Ishikawa (cell line): ENCODE results near the gene ECE2.

Experiments used
- CEBPB ChIP-seq: IDR thresholded peaks from 2 replicates; pipeline ENCODE4 v1.6.1; 2012
- CREB1 ChIP-seq: IDR thresholded peaks from 2 replicates; pipeline ENCODE4 v1.6.1; 2012; ENCODE audit warnings: low read depth
- EGR1 ChIP-seq: IDR thresholded peaks from 2 replicates; pipeline ENCODE4 v1.6.1; 2012
- EP300 ChIP-seq: IDR thresholded peaks from 2 replicates; pipeline ENCODE4 v1.6.1; 2012; ENCODE audit warnings: borderline replicate concordance
- FOXM1 ChIP-seq: IDR thresholded peaks from 2 replicates; pipeline ENCODE4 v1.6.1; 2012; ENCODE audit warnings: low read depth, borderline replicate concordance
- MAX ChIP-seq: IDR thresholded peaks from 2 replicates; pipeline ENCODE4 v1.6.1; 2012
- NFIC ChIP-seq: IDR thresholded peaks from 2 replicates; pipeline ENCODE4 v1.6.1; 2012
- RAD21 ChIP-seq: IDR thresholded peaks from 2 replicates; pipeline ENCODE4 v1.6.1; 2012; ENCODE audit warnings: low read depth
- REST ChIP-seq: IDR thresholded peaks from 2 replicates; pipeline ENCODE4 v1.6.1; 2012; ENCODE audit warnings: low read depth, mild to moderate bottlenecking
- TAF1 ChIP-seq: IDR thresholded peaks from 2 replicates; pipeline ENCODE4 v1.6.1; 2012; ENCODE audit warnings: low read depth, mild to moderate bottlenecking
- TEAD4 ChIP-seq: IDR thresholded peaks from 2 replicates; pipeline ENCODE4 v1.6.1; 2012
- USF1 ChIP-seq: IDR thresholded peaks from 2 replicates; pipeline ENCODE4 v1.6.1; 2012
- YY1 ChIP-seq: IDR thresholded peaks from 2 replicates; pipeline ENCODE4 v1.6.1; 2012; ENCODE audit warnings: low read depth

- no peak for TF ChIP-seq CREB1
- no peak for TF ChIP-seq EGR1
- no peak for TF ChIP-seq EP300
- no peak for TF ChIP-seq NFIC
- no peak for TF ChIP-seq TEAD4
- TF ChIP-seq REST: no peak
- TF ChIP-seq RAD21: no peak
- TF ChIP-seq YY1: no peak
- TF ChIP-seq TAF1: no peak
- no peak for TF ChIP-seq CEBPB
- TF ChIP-seq FOXM1: no peak
- no peak for TF ChIP-seq MAX
- TF ChIP-seq USF1: no peak
Observed at GRCh38 chr3:184275961-184276910, at the start of gene ECE2.
